Gastroesophageal sphincter (tissue), 4 donors: ENCODE measurements around the gene PCNA. TPM values are rescaled to one million over a fixed set of nuclear protein-coding genes. Genes with fewer than 3 reads are reported as not detected.

Experiments used
- ATAC-seq: fragments of 150-250 bp; one replicate; pipeline ENCODE4 v1.9.1; 2016; ENCODE audit warnings: mild to moderate bottlenecking, moderate library complexity
- H3K27ac ChIP-seq, 4 donors: fragments of 200-600 bp; sonication (generic) in 3 of 4; 1 replicate in 3 of 4; 2 replicates in 1 of 4; pipeline ENCODE4 v1.5.1; 2016 to 2019
- H3K27me3 ChIP-seq: fragments of 200-600 bp; sonication (generic); one replicate; pipeline ENCODE4 v1.5.1; 2019
- H3K36me3 ChIP-seq, 2 donors: fragments of 200-600 bp; sonication (generic); one replicate each; pipeline ENCODE4 v1.5.1; 2019; ENCODE audit warnings: control low read depth in 1 of 2
- H3K4me1 ChIP-seq, 3 donors: fragments of 200-600 bp; sonication (generic); 1 replicate in 2 of 3; 2 replicates in 1 of 3; pipeline ENCODE4 v1.5.1; 2016 to 2019; ENCODE audit warnings: control low read depth in 2 of 3
- H3K4me3 ChIP-seq, 2 donors: fragments of 200-600 bp; sonication (generic); one replicate each; pipeline ENCODE4 v1.5.1; 2019; ENCODE audit warnings: mild to moderate bottlenecking in 1 of 2, moderate library complexity in 1 of 2
- H3K9me3 ChIP-seq, 3 donors: fragments of 200-600 bp; sonication (generic); one replicate each; pipeline ENCODE4 v1.5.1; 2017 to 2019; ENCODE audit warnings: control low read depth in 2 of 3
- CTCF ChIP-seq, 4 experiments: fragments of 200-600 bp in 2 of 4; fragments of 450-650 bp in 2 of 4; sonication (generic) in 1 of 4; IDR thresholded peaks; one replicate each; pipeline ENCODE4 v1.5.1; 2017 to 2019; ENCODE audit warnings: antibody characterized with exemption in 4 of 4, mild to moderate bottlenecking in 2 of 4, moderate library complexity in 2 of 4
- EP300 ChIP-seq: sonication (generic); formaldehyde crosslinking; IDR thresholded peaks from one replicate; pipeline ENCODE4 v1.6.1; 2017; ENCODE audit warnings: antibody characterized with exemption, mild to moderate bottlenecking
- POLR2A ChIP-seq, 2 donors: fragments of 450-650 bp; IDR thresholded peaks; one replicate each; pipeline ENCODE4 v1.6.1; 2017; ENCODE audit warnings: antibody characterized with exemption in 2 of 2, mild to moderate bottlenecking in 2 of 2, moderate library complexity in 1 of 2
- POLR2AphosphoS5 ChIP-seq: sonication (generic); formaldehyde crosslinking; IDR thresholded peaks from one replicate; pipeline ENCODE4 v1.6.1; 2017; ENCODE audit warnings: antibody characterized with exemption
- WGBS, 2 donors: methylation state at CpG; one replicate each; pipeline ENCODE4 v1.1.5; 2018; ENCODE audit warnings: low coverage in 1 of 2; 5-methylcytosine and 5-hydroxymethylcytosine counted together
- total RNA-seq, 4 donors: library from RNA; depleted of rRNA; stranded (reverse); fragments of >200 nt; gene quantifications; one replicate each; pipeline ENCODE4 v1.1.0, GENCODE V29; 2016

The PCNA gene
- total RNA-seq, 4 donors from 2014 or later, result 21.9 to 52.8 (median 39.2) TPM

GRCh38 chr20:5160882-5161281 is 41.1 kb upstream of the PCNA start:
- Histone ChIP-seq H3K9me3 (no peaks in the 10 kb centered on the region), H3K27me3 (no peaks in the 10 kb centered on the region), H3K4me3 (no peak overlapping the region), H3K27ac (no peak overlapping the region), H3K4me1 (peaks cover 0 to 73% (median 8%) of the 10 kb centered on the region in 3 donors), H3K36me3 (no peaks in the 10 kb centered on the region)
- TF ChIP-seq EP300 (no peak), CTCF (IDR thresholded peaks at IDR 0.05) (no peak), POLR2AphosphoS5 (no peak), POLR2A (IDR thresholded peaks at IDR 0.05) (no peak)
- ATAC-seq, result no peak

- 34 to 64% methylated on average over 3 of the region's 3 CpGs for WGBS, 2 donors
- TF ChIP-seq CTCF (IDR thresholded peaks at IDR 0.05) (no peak), POLR2AphosphoS5 (no peak), POLR2A (IDR thresholded peaks at IDR 0.05) (no peak), EP300 (no peak)
- Histone ChIP-seq H3K4me3 (no peak overlapping the region), H3K27ac (no peak overlapping the region), H3K36me3 (no peaks in the 10 kb centered on the region), H3K4me1 (peaks cover 0 to 75% (median 11%) of the 10 kb centered on the region in 3 donors), H3K9me3 (no peaks in the 10 kb centered on the region), H3K27me3 (no peaks in the 10 kb centered on the region)
- no peak for ATAC-seq
Observed at GRCh38 chr20:5159928-5160327, 40.2 kb upstream of the PCNA start.

GRCh38 chr20:5156675-5157448 is 37.1 kb upstream of the PCNA start:
- WGBS, 2 donors, result 42 to 45% methylated on average over 3 of the region's 4 CpGs
- no peak for ATAC-seq
- Histone ChIP-seq H3K4me3 (no peak overlapping the region), H3K27ac (no peak overlapping the region), H3K36me3 (no peaks in the 10 kb centered on the region), H3K4me1 (peaks cover 0 to 85% (median 18%) of the 10 kb centered on the region in 3 donors), H3K9me3 (no peaks in the 10 kb centered on the region), H3K27me3 (no peaks in the 10 kb centered on the region)
- TF ChIP-seq EP300, result no peak
- no peak for TF ChIP-seq POLR2AphosphoS5
- no peak for TF ChIP-seq CTCF (IDR thresholded peaks at IDR 0.05)
- TF ChIP-seq POLR2A (IDR thresholded peaks at IDR 0.05), result no peak

- TF ChIP-seq POLR2A (IDR thresholded peaks at IDR 0.05), result no peak
- TF ChIP-seq CTCF (IDR thresholded peaks at IDR 0.05), result no peak
- no peak for TF ChIP-seq POLR2AphosphoS5
- no peak for TF ChIP-seq EP300
- H3K4me3 ChIP-seq, result no peak overlapping the region
- no peaks in the 10 kb centered on the region for H3K36me3 ChIP-seq
- 49 to 78% methylated on average over 2 of the region's 2 CpGs for WGBS, 2 donors
- ATAC-seq, result no peak
- no peaks in the 10 kb centered on the region for H3K27me3 ChIP-seq
- no peaks in the 10 kb centered on the region for H3K9me3 ChIP-seq
- H3K4me1 ChIP-seq, result peaks cover 0 to 86% (median 23%) of the 10 kb centered on the region in 3 donors
- H3K27ac ChIP-seq, result no peak overlapping the region
Observed at GRCh38 chr20:5155404-5155803, 35.6 kb upstream of the PCNA start.

GRCh38 chr20:5154543-5154925 is 34.8 kb upstream of the PCNA start:
- H3K9me3 ChIP-seq, result no peaks in the 10 kb centered on the region
- no peak for ATAC-seq
- no peak overlapping the region for H3K4me3 ChIP-seq
- peaks cover 0 to 86% (median 31%) of the 10 kb centered on the region in 3 donors for H3K4me1 ChIP-seq
- H3K36me3 ChIP-seq, result no peaks in the 10 kb centered on the region
- no peaks in the 10 kb centered on the region for H3K27me3 ChIP-seq
- 100% methylated on average over 1 to 5 of the region's 6 CpGs for WGBS, 2 donors
- TF ChIP-seq EP300 (no peak), CTCF (IDR thresholded peaks at IDR 0.05) (no peak), POLR2AphosphoS5 (no peak), POLR2A (IDR thresholded peaks at IDR 0.05) (no peak)
- no peak overlapping the region for H3K27ac ChIP-seq
